Calu3 (cell line): ENCODE data around the gene SLC12A7. TPM values are rescaled to one million over a fixed set of nuclear protein-coding genes. Genes with fewer than 3 reads are reported as not detected.

Source experiments
- BruUV-seq: library from RNA; stranded (reverse); fragments of 400-500 nt; replicated peaks from 2 replicates; lab custom pipeline; 2021; lab: Mats Ljungman, UMichigan
- CTCF ChIA-PET: fragments of 300-600 bp; sonication (Branson Sonifier 250); formaldehyde crosslinking; loops from one replicate; lab custom pipeline; 2022; ENCODE audit warnings: antibody characterized with exemption; lab: Charles Lee
- DNase-seq: peaks from one replicate; pipeline ENCODE4 v3.0.0; 2022
- H3K27ac Mint-ChIP-seq: one replicate; pipeline ENCODE4 v1.8.0; 2022; ENCODE audit warnings: mixed read lengths; ENCODE audit not compliant: unreplicated experiment
- H3K27me3 Mint-ChIP-seq: one replicate; pipeline ENCODE4 v1.8.0; 2022; ENCODE audit warnings: mixed read lengths; ENCODE audit not compliant: unreplicated experiment
- H3K36me3 Mint-ChIP-seq: one replicate; pipeline ENCODE4 v1.8.0; 2022; ENCODE audit warnings: mild to moderate bottlenecking, moderate library complexity, mixed read lengths; ENCODE audit not compliant: insufficient read depth, unreplicated experiment
- H3K4me1 Mint-ChIP-seq: one replicate; pipeline ENCODE4 v1.8.0; 2022; ENCODE audit warnings: mild to moderate bottlenecking, low read depth, mixed read lengths; ENCODE audit not compliant: unreplicated experiment
- H3K4me3 Mint-ChIP-seq: one replicate; pipeline ENCODE4 v1.8.0; 2022; ENCODE audit warnings: mild to moderate bottlenecking, low read depth, moderate library complexity, mixed read lengths; ENCODE audit not compliant: unreplicated experiment
- H3K9me3 Mint-ChIP-seq: one replicate; pipeline ENCODE4 v1.8.0; 2022; ENCODE audit warnings: low read depth, mixed read lengths; ENCODE audit not compliant: unreplicated experiment
- intact Hi-C: fragments of 100-400 bp; cut with micrococcal nuclease; formaldehyde crosslinking; loops from one replicate; pipeline ENCODE4 v1.10.0; 2022; ENCODE audit not compliant: unreplicated experiment
- total RNA-seq: library from RNA; stranded (reverse); gene quantifications from 2 replicates; pipeline ENCODE4 v1.2.3, GENCODE V29; 2022
- TF ChIP-seq, protein P1 (sequence below): fragments of 200-600 bp; IDR thresholded peaks from one replicate; pipeline ENCODE4 v1.8.0; 2022; ENCODE audit warnings: antibody characterized with exemption; ENCODE audit not compliant: unreplicated experiment

The SLC12A7 gene
- total RNA-seq, 1 experiment from 2014 or later, result 82.3 TPM

DNA sequence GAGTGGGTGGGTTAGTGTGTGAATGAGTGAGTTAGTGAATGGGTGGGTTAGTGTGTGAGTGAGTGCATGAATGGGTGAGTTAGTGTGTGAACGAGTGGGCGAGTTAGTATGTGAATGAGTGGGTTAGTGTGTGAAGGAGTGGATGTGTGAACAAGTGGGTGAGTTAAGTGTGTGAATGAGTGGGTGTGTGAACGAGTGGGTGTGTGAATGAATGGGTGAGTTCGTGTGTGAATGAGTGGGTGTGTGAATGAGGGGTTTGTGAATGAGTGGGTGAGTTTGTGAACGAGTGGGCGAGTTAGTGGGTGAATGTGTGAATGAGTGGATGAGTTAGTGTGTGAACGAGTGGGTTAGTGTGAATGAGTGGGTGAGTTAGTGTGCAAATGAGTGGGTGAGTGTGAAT lies 69.2 kb downstream of the SLC12A7 start:
- no peak for DNase-seq
- Mint-ChIP-seq H3K27ac (no peak overlapping the region), H3K27me3 (peaks cover 15% of the 10 kb centered on the region), H3K4me3 (no peak overlapping the region), H3K9me3 (peaks cover 62% of the 10 kb centered on the region), H3K4me1 (no peaks in the 10 kb centered on the region), H3K36me3 (no peaks in the 10 kb centered on the region)
- no TSS peak for BruUV-seq
- CTCF ChIA-PET, result no interaction called here
- intact Hi-C loops, result no loop called here
- TF ChIP-seq, protein P1, sequence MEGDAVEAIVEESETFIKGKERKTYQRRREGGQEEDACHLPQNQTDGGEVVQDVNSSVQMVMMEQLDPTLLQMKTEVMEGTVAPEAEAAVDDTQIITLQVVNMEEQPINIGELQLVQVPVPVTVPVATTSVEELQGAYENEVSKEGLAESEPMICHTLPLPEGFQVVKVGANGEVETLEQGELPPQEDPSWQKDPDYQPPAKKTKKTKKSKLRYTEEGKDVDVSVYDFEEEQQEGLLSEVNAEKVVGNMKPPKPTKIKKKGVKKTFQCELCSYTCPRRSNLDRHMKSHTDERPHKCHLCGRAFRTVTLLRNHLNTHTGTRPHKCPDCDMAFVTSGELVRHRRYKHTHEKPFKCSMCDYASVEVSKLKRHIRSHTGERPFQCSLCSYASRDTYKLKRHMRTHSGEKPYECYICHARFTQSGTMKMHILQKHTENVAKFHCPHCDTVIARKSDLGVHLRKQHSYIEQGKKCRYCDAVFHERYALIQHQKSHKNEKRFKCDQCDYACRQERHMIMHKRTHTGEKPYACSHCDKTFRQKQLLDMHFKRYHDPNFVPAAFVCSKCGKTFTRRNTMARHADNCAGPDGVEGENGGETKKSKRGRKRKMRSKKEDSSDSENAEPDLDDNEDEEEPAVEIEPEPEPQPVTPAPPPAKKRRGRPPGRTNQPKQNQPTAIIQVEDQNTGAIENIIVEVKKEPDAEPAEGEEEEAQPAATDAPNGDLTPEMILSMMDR, result no peak

DNA sequence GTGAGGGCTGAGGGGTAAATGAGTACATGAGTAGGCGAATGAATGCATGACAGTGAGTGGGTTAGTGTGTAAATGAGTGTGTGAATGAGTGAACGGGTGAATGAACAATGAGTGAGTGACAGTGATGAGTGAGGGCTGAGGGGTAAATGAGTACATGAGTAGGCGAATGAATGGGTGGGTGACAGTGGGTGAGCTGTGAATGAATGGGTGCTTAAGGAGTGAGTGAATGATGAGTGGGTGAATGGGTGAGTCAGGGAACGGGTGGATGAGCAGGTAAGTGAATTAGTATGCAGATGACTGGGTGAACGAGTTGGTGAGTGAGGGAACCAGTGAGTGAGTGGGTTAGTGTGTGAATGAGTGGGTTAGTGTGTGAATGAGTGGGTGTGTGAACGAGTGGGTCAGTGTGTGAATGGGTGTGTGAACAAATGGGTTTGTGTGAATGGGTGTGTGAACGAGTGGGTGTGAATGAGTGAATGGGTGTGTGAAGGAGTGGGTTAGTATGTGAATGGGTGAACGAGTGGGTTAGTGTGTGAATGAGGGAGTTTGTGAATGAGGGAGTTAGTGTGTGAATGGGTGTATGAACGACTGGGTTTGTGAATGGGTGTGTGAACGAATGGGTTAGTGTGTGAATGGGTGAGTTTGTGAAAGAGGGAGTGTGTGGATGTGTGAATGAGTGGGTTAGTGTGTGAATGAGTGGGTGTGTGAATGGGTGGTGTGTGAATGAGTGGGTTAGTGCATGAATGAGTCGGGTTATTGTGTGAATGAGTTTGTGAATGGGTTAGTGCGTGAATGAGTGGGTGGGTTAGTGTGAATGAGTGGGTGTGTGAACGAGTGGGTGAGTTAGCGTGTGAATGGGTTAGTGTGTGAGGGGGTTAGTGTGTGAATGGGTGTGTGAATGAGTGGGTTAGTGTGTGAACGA lies 70.4 kb downstream of the SLC12A7 start:
- no peak for DNase-seq
- Mint-ChIP-seq H3K27me3 (peaks cover 15% of the 10 kb centered on the region), H3K4me3 (no peak overlapping the region), H3K27ac (no peak overlapping the region), H3K9me3 (peaks cover 57% of the 10 kb centered on the region), H3K36me3 (peaks cover 3% of the 10 kb centered on the region), H3K4me1 (no peaks in the 10 kb centered on the region)
- CTCF ChIA-PET, result no interaction called here
- intact Hi-C loops, result no loop called here
- no TSS peak for BruUV-seq
- TF ChIP-seq, protein P1, result no peak

DNA sequence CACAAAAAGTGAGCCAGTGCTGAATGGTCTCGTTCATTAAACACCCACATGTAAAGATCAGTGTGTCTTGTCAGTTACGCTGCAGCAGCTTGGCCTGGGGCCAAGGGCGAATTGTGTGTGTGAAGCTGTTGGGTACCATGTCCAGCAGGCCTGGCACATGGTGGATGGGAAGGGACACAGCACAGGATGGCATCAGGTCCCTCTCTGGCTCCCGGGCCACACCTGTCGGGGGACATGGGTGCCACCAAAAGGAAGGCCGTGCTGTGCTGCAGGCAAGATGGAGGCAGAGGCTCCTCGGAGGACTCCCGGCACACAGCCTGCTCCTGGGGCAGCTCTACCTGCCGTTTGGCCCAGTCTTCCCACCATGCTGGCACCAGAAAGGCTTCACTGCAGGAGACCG lies 71.3 kb downstream of the SLC12A7 start:
- CTCF ChIA-PET, result no interaction called here
- Mint-ChIP-seq H3K36me3 (peaks cover 5% of the 10 kb centered on the region), H3K27me3 (peaks cover 16% of the 10 kb centered on the region), H3K27ac (no peak overlapping the region), H3K4me3 (no peak overlapping the region), H3K4me1 (no peaks in the 10 kb centered on the region), H3K9me3 (peaks cover 48% of the 10 kb centered on the region)
- TF ChIP-seq, protein P1, result no peak
- no peak for DNase-seq
- intact Hi-C loops, result no loop called here
- BruUV-seq, result no TSS peak

DNA sequence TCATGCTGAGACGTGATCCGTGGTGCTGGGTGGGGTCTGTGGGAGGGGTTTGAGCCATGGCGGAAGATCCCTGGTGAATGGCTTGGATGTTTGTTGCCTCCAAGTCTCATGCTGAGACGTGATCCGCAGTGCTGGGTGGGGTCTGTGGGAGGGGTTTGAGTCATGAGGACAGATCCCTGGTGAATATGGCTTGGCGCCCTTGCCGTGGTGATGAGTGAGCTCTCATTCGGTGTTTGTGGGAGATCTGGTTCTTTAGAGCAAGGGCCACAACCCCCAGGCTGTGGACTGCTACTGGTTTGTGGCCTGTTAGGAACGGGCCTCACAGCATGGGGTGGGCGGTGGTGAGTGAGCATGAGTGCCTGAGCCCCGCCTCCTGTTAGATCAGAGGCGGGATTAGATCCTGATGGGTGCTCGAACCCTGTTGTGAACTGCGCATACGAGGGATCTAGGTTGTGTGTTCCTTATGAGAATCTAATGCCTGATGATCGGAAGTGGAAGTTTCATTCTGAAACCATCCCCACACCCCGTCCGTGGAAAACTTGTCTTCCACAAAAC lies 72.1 kb downstream of the SLC12A7 start:
- no TSS peak for BruUV-seq
- H3K36me3 Mint-ChIP-seq, result peaks cover 9% of the 10 kb centered on the region
- H3K4me1 Mint-ChIP-seq, result no peaks in the 10 kb centered on the region
- H3K9me3 Mint-ChIP-seq, result peaks cover 42% of the 10 kb centered on the region
- no peak for DNase-seq
- CTCF ChIA-PET, result no interaction called here
- no peak overlapping the region for H3K4me3 Mint-ChIP-seq
- TF ChIP-seq, protein P1, result no peak
- intact Hi-C loops, result no loop called here
- no peak overlapping the region for H3K27ac Mint-ChIP-seq
- peaks cover 23% of the 10 kb centered on the region for H3K27me3 Mint-ChIP-seq
